Right atrium auricular region (tissue), 2 donors: Measurements from ENCODE around the gene BEST1. TPM values are rescaled to one million over a fixed set of nuclear protein-coding genes. Genes with fewer than 3 reads are reported as not detected.

Source experiments
- DNase-seq: peaks from one replicate; pipeline ENCODE4 v3.0.0-alpha.2; 2019; ENCODE audit warnings: low spot score
- H3K27ac ChIP-seq, 2 donors: fragments of 200-600 bp; sonication (generic); 1 replicate in 1 of 2; 2 replicates in 1 of 2; pipeline ENCODE4 v1.5.1; 2016 to 2019
- H3K27me3 ChIP-seq, 2 donors: fragments of 200-600 bp; sonication (generic); one replicate each; pipeline versions ENCODE4 v1.5.1 to v1.6.0; 2017 to 2019
- H3K36me3 ChIP-seq: fragments of 200-600 bp; sonication (generic); one replicate; pipeline ENCODE4 v1.5.1; 2016
- H3K4me1 ChIP-seq, 2 donors: fragments of 200-600 bp; sonication (generic); one replicate each; pipeline versions ENCODE4 v1.5.1 to v1.6.0; 2017 to 2019
- H3K4me3 ChIP-seq, 2 donors: fragments of 200-600 bp; sonication (generic); 1 replicate in 1 of 2; 2 replicates in 1 of 2; pipeline ENCODE4 v1.5.1; 2017 to 2019; ENCODE audit warnings: mild to moderate bottlenecking in 1 of 2, moderate library complexity in 1 of 2
- H3K9me3 ChIP-seq, 2 donors: fragments of 200-600 bp; sonication (generic); one replicate each; pipeline ENCODE4 v1.5.1; 2019
- total RNA-seq, 2 donors: library from RNA; depleted of rRNA; stranded (reverse); fragments of >200 nt; gene quantifications; one replicate each; pipeline ENCODE4 v1.1.0, GENCODE V29; 2016
- TF ChIP-seq, protein P1 (sequence below), 2 donors: fragments of 200-600 bp; sonication (generic); IDR thresholded peaks; one replicate each; pipeline ENCODE4 v1.5.1; 2019; ENCODE audit warnings: antibody characterized with exemption in 2 of 2

The BEST1 gene
- total RNA-seq, 2 donors from 2014 or later = 1.3 to 4.7 TPM

DNA sequence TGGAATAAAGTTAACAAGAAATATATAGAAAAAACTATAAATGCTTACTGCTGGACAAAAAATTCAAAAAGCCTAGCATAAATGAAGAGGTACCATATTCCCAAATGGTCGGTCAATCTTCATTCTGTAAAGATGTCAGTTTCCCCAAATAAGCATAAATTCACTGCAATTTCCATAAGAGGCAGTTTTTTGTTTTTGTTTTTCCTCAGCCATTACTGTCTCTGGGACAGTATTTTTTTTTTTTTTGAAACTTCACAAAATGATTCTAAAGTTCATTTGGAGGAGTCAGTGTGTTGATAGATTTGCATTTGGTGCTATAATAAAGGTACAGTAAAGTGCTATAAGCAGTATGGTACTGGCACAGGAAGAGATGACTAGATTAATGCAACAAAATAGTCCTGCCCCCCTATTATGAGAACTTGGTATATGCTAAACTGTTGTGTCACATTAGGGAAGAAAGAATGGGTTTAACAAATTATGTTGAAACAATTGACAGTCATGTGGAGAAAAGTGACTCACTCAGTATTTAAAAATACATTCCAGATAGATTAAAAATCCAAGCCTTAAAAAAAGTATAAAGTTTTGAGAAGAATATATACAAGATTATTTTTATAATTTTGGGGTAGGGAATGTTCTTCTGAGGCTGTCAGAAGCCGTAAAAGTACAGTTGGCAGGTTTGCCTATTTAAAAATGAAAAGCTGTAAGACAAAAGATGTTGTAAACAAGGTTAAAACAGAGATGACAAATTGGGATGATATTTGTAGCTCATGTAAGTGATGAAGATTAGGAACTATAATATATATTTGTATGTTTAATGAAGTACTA lies 19.9 kb downstream of the BEST1 start:
- TF ChIP-seq, protein P1, sequence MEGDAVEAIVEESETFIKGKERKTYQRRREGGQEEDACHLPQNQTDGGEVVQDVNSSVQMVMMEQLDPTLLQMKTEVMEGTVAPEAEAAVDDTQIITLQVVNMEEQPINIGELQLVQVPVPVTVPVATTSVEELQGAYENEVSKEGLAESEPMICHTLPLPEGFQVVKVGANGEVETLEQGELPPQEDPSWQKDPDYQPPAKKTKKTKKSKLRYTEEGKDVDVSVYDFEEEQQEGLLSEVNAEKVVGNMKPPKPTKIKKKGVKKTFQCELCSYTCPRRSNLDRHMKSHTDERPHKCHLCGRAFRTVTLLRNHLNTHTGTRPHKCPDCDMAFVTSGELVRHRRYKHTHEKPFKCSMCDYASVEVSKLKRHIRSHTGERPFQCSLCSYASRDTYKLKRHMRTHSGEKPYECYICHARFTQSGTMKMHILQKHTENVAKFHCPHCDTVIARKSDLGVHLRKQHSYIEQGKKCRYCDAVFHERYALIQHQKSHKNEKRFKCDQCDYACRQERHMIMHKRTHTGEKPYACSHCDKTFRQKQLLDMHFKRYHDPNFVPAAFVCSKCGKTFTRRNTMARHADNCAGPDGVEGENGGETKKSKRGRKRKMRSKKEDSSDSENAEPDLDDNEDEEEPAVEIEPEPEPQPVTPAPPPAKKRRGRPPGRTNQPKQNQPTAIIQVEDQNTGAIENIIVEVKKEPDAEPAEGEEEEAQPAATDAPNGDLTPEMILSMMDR (IDR thresholded peaks at IDR 0.05) = no peak
- peaks cover 0 to 74% of the 10 kb centered on the region in 2 donors for H3K4me1 ChIP-seq
- no peaks in the 10 kb centered on the region for H3K9me3 ChIP-seq
- H3K27me3 ChIP-seq = no peaks in the 10 kb centered on the region
- no peak for DNase-seq
- H3K4me3 ChIP-seq = no peak overlapping the region
- H3K36me3 ChIP-seq = peaks cover 19% of the 10 kb centered on the region
- peak overlapping the region; percentile 99 to 100 for H3K27ac ChIP-seq

DNA sequence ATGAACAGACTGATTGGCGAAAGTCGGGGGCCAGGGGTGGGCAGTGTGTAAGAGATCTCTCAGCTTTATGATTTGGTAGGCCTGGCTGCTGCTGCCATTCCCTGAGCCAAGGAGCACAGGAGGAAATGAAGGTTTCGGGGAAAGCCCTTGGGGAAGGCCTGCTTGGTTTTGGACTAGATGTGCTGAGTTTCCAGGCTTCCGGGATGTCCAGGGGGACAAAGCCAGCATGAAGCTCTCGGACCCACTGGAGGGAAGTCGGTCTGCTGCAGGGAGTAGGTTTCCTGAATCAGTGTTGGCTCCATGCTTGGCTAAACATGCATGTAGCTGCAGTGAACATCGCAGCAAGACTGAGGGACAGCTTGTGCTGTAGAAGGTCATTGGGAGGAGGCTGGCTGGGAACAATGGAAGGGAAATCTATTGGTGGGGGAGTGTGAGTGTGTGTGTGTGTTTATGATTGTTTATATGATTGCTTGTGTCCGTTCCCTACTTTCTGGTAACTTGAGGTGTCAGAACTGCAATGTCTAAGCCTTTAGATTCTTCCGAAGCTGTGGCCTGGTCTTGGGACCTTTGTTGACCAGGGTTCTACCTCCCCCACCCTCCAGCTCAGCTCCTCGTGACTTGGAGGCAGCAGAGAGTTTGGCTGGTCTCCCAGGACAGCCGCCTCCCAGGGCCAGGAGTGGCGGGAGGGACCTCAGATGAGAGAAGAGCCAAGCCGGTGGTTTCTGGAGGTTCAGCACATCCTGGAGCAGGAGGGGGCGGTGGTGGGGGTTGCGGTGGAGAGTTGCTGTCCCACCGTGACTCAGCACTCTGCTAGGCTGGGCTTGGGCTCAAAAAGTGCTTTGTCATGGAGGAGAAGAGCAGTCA lies 21.3 kb downstream of the BEST1 start:
- Histone ChIP-seq H3K27ac (peak overlapping the region; percentile 99 to 100), H3K4me3 (no peak overlapping the region), H3K36me3 (peaks cover 4% of the 10 kb centered on the region), H3K27me3 (no peaks in the 10 kb centered on the region), H3K4me1 (peaks cover 0 to 83% of the 10 kb centered on the region in 2 donors), H3K9me3 (no peaks in the 10 kb centered on the region)
- DNase-seq = peak; percentile 99
- TF ChIP-seq, protein P1 (IDR thresholded peaks at IDR 0.05) = no peak

DNA sequence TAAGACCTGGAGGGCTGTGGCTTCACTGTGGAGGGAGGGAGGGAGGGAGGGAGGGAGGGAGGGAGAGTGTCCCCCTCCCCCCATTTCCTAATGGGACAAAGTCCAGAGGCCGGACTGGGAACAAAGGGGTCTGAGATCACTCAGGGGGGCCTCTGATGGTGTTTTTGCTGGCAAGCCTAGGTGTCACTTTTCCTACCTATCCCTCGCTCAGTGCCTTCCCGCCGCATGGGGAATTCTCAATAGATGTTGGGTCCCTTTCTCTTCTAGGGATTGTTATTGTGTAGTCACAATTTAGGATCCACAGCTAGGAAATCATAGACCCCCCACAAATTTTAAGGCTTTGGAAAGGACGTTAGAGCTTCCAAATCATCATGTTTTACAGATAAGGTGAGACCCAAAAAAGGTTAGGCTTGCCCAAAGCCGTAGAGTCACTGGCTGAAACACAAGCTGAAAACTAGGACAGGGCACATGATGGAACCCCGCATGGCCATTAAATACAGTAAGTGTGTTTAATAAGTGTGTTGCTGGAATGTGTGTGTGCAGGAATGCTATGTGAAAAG lies 22.0 kb downstream of the BEST1 start:
- TF ChIP-seq, protein P1 (IDR thresholded peaks at IDR 0.05) = no peak
- H3K27me3 ChIP-seq = no peaks in the 10 kb centered on the region
- DNase-seq = no peak
- H3K9me3 ChIP-seq = no peaks in the 10 kb centered on the region
- H3K4me3 ChIP-seq = no peak overlapping the region
- H3K36me3 ChIP-seq = no peaks in the 10 kb centered on the region
- peaks cover 0 to 84% of the 10 kb centered on the region in 2 donors for H3K4me1 ChIP-seq
- H3K27ac ChIP-seq = peak overlapping the region; percentile 99 to 100

DNA sequence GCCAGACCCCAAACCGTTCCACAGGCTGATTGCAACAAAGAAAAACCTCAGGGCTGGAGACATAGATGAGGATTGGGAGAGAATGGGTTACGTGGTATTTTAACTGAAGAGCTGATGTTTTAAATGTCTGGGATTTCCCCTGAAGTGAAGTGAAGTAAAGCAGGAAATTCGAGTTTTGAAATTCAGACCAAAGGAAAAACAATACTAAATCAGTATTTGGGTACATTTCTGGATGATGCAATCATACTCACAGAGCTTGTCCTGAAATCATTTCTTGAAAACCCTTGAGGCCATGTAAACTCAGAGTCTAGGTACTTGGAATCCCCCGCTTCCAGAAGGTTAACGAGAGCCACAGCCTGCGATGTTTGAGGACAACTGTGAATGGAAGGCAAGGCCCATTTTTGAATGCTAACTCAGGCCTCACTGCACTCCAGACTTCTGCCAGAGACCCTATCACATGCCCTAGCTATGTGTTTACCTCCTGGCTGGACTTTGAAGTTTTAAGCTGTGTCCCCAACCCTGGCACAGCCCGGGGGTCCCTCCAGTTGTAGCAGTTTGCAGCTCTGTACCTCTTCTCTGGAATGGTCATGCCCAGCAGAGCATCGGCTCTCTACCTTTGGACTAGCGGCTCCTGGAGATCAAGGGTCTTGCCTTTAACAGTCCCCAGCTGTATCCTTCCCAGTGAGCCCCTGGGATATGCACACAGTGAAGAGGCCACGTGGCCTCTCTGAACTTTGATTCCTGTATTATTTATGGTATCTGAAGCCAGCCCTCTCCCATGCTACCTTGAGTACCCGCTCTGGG lies 22.7 kb downstream of the BEST1 start:
- DNase-seq = no peak

More for the DNA sequence above, 22.7 kb downstream of the BEST1 start:
- no peaks in the 10 kb centered on the region for H3K36me3 ChIP-seq
- no peaks in the 10 kb centered on the region for H3K9me3 ChIP-seq
- TF ChIP-seq, protein P1 (IDR thresholded peaks at IDR 0.05) = no peak
- H3K4me3 ChIP-seq = no peak overlapping the region
- H3K27me3 ChIP-seq = no peaks in the 10 kb centered on the region
- peak overlapping the region; percentile 99 to 100 for H3K27ac ChIP-seq
- H3K4me1 ChIP-seq = peaks cover 0 to 84% of the 10 kb centered on the region in 2 donors
